Fibroblast of skin of abdomen (primary cell): Measurements from ENCODE around the gene THRAP3.
"Not testable (repeated sequence)": the region's sequence is repeated elsewhere in the genome, so short reads cannot be mapped to it uniquely, and the experiment has no call there.

Experiments
- DNase-seq: peaks from one replicate; pipeline ENCODE4 v3.0.0-alpha.2; 2013

The THRAP3 gene

GRCh38 chr1:36251794-36252481 lies 27.7 kb downstream of the THRAP3 start:
- no peak for DNase-seq

GRCh38 chr1:36252482-36252824 lies 28.2 kb downstream of the THRAP3 start:
- not testable (repeated sequence) for DNase-seq

- DNase-seq = peak; percentile 73
Measured at GRCh38 chr1:36253161-36253862, 29.1 kb downstream of the THRAP3 start.

- DNase-seq = no peak
Measured at GRCh38 chr1:36256558-36257374, 32.5 kb downstream of the THRAP3 start.

GRCh38 chr1:36257375-36257767 lies 33.1 kb downstream of the THRAP3 start:
- no peak for DNase-seq

- no peak for DNase-seq
Measured at GRCh38 chr1:36258960-36259344, 34.7 kb downstream of the THRAP3 start.

GRCh38 chr1:36268981-36269380 lies 44.7 kb downstream of the THRAP3 start:
- DNase-seq = no peak

- DNase-seq = no peak
Measured at GRCh38 chr1:36269408-36269838, 45.2 kb downstream of the THRAP3 start.

- DNase-seq = no peak
Measured at GRCh38 chr1:36273024-36273423, 48.8 kb downstream of the THRAP3 start.

- DNase-seq = no peak
Measured at GRCh38 chr1:36274201-36274600, 50.0 kb downstream of the THRAP3 start.

- no peak for DNase-seq
Measured at GRCh38 chr1:36276688-36277087, 52.4 kb downstream of the THRAP3 start.

GRCh38 chr1:36279110-36279788 lies 55.0 kb downstream of the THRAP3 start:
- peak; percentile 29 for DNase-seq

GRCh38 chr1:36279789-36280296 lies 55.6 kb downstream of the THRAP3 start:
- DNase-seq = no peak

- DNase-seq = peak; percentile 22
Measured at GRCh38 chr1:36284061-36284460, 59.8 kb downstream of the THRAP3 start.

GRCh38 chr1:36284517-36284916 lies 60.3 kb downstream of the THRAP3 start:
- DNase-seq = no peak

GRCh38 chr1:36285443-36286101 lies 61.3 kb downstream of the THRAP3 start:
- peak; percentile 82 for DNase-seq

- DNase-seq = no peak
Measured at GRCh38 chr1:36286802-36287201, 62.6 kb downstream of the THRAP3 start.

- no peak for DNase-seq
Measured at GRCh38 chr1:36287595-36287994, 63.4 kb downstream of the THRAP3 start.

GRCh38 chr1:36295390-36295789 lies 71.1 kb downstream of the THRAP3 start:
- DNase-seq = no peak

GRCh38 chr1:36297062-36297461 lies 72.8 kb downstream of the THRAP3 start:
- no peak for DNase-seq

- DNase-seq = no peak
Measured at GRCh38 chr1:36298640-36299039, 74.4 kb downstream of the THRAP3 start.

- DNase-seq = peak; percentile 27
Measured at GRCh38 chr1:36300526-36300925, 76.3 kb downstream of the THRAP3 start.
